ENCODE results near the gene CENPW.

DNA sequence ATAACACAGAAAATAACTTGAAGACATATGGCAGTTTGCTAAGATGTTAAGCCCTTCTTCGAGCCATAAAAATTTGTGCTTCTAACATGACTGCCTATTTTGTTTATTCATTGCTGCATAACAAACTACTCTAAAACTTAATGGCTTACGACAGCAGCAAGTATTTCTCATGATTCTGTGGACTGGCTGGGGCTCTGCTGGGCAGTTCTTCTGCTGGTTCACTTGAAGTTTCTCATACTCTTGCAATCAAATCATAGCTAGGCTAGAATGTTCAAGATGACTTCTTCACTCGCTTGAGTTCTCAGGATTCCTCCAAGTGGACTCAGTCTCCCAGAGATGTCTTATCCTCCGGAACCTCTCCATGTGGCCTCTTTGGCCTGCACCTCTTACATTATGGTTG lies 33.4 kb downstream of the CENPW start:
- TF ChIP-seq CTCF (IDR thresholded peaks at IDR 0.05) (no peak), POLR2AphosphoS5 (IDR thresholded peaks at IDR 0.05) (no peak)

Data from stomach (tissue), 4 donors.